Measurements from ENCODE around the gene SEC14L1. TPM values are rescaled to one million over a fixed set of nuclear protein-coding genes. Genes with fewer than 3 reads are reported as not detected.
"Not testable (repeated sequence)": the region's sequence is repeated elsewhere in the genome, so short reads cannot be mapped to it uniquely, and the experiment has no call there.

SEC14L1 gene
- total and polyA plus RNA-seq, 3 experiments from 2014 or later = 9.5 to 75.6 (median 73.3) TPM

DNA sequence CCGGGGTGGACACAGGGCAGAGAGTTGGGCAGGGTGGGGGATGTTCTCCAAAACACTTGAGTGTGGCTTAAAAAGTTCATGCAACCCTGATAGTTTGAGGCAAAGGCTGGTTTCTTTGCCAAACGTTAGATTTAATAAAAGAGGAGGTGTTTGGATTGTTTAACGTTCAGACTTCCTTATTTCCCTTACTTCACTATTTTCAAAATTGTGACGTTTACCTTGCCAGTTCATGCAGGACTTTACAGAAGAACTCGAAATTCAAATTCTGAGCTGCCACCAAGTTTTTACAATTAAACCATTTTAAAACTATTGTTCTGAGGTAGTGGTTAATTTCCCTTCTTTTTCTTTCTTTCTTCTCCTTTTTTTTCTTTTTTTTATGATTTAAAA, 5.5 kb downstream of the SEC14L1 start:
- no peaks in the 10 kb centered on the region for H3K27me3 Mint-ChIP-seq
- H3K9me3 Mint-ChIP-seq = no peaks in the 10 kb centered on the region
- H3K36me3 Mint-ChIP-seq = peaks cover 5 to 77% (median 23%) of the 10 kb centered on the region in 3 donors
- ChIA-PET POLR2A (no interaction called here), CTCF (interaction anchor here (0.7 kb wide), 1 partner anchor 13 kb away, joined by 3 read pairs; no protein-coding TSS in a partner anchor)
- peaks cover 34 to 81% (median 72%) of the 10 kb centered on the region in 3 donors for H3K4me1 Mint-ChIP-seq
- H3K4me3 ChIP-seq (ENCODE audit: low read length) = no peak overlapping the region
- H3K27me3 ChIP-seq (ENCODE audit: insufficient read depth, low read length, poor library complexity, severe bottlenecking) = no peaks in the 10 kb centered on the region
- H3K4me1 ChIP-seq (ENCODE audit: insufficient read depth, low read length) = peaks cover 30% of the 10 kb centered on the region
- H3K27ac Mint-ChIP-seq = peak overlapping the region in 2 of 8 donors; percentile 54 to 63
- H3K9me3 ChIP-seq (ENCODE audit: low read length) = no peaks in the 10 kb centered on the region
- peaks cover 38% of the 10 kb centered on the region for H3K36me3 ChIP-seq (ENCODE audit: insufficient read depth, low read length)
- DNase-seq = no peak
- no peak overlapping the region for H3K4me3 Mint-ChIP-seq
- H3K27ac ChIP-seq (ENCODE audit: low read depth, low read length) = no peak overlapping the region

DNA sequence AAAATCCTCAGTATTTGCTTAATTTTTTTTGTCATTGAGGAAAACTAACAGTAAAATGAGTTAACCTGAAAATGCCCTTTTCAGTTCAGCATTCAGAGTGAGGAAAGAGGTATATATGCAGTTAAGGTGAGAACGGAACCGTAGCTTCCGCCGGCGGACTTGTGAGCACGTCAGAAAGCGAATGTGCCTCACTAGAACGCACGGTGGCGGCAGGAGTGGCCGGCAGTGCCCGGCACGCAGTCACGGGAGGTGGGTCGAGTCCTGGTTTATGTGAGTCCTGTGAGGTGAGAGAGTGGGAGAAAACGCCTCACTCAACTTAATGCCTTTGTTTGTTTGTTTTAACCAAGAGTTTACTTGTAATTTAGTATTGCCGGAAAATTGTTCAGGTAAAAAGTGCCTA, 6.1 kb downstream of the SEC14L1 start:
- DNase-seq = no peak
- Histone ChIP-seq H3K9me3 (ENCODE audit: low read length) (no peaks in the 10 kb centered on the region), H3K4me1 (ENCODE audit: insufficient read depth, low read length) (peaks cover 25% of the 10 kb centered on the region), H3K27ac (ENCODE audit: low read depth, low read length) (no peak overlapping the region), H3K36me3 (ENCODE audit: insufficient read depth, low read length) (peaks cover 40% of the 10 kb centered on the region), H3K4me3 (ENCODE audit: low read length) (no peak overlapping the region), H3K27me3 (ENCODE audit: insufficient read depth, low read length, poor library complexity, severe bottlenecking) (no peaks in the 10 kb centered on the region)
- Mint-ChIP-seq H3K27me3 (no peaks in the 10 kb centered on the region), H3K36me3 (peaks cover 5 to 76% (median 23%) of the 10 kb centered on the region in 3 donors), H3K27ac (peak overlapping the region in 4 of 8 donors; percentile 1 to 72 (median 34)), H3K4me1 (peaks cover 30 to 78% (median 70%) of the 10 kb centered on the region in 3 donors), H3K4me3 (peak overlapping the region in 3 of 7 donors; percentile 17 to 57 (median 38)), H3K9me3 (no peaks in the 10 kb centered on the region)
- ChIA-PET CTCF (no interaction called here), POLR2A (no interaction called here)

DNA sequence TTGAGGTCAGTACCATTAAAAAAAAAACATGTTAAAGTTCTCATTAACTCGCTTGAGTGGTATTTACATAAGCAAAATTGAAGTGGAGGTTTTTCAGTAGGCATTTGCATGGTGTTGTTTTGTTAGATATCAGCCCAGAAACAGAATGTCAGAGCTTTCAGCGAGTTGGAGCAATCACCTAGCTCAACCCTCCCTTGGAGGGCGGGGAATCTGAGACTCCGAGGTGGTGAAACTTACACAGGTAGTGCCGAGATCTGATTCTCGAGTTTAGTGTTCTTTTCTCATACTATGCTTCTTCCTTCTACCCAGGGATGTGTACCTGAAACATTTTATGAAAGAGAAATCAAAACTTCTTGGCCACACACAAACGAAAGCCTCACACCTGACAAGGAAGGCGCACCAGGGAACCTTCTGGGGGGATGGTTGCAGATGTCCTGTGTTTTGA, 6.6 kb downstream of the SEC14L1 start:
- Histone ChIP-seq H3K27me3 (ENCODE audit: insufficient read depth, low read length, poor library complexity, severe bottlenecking) (no peaks in the 10 kb centered on the region), H3K9me3 (ENCODE audit: low read length) (no peaks in the 10 kb centered on the region), H3K4me1 (ENCODE audit: insufficient read depth, low read length) (peaks cover 21% of the 10 kb centered on the region), H3K36me3 (ENCODE audit: insufficient read depth, low read length) (peaks cover 40% of the 10 kb centered on the region), H3K4me3 (ENCODE audit: low read length) (no peak overlapping the region), H3K27ac (ENCODE audit: low read depth, low read length) (no peak overlapping the region)
- no peak for DNase-seq
- Mint-ChIP-seq H3K9me3 (no peaks in the 10 kb centered on the region), H3K4me3 (peak overlapping the region in 1 of 7 donors; percentile 38), H3K36me3 (peaks cover 5 to 76% (median 23%) of the 10 kb centered on the region in 3 donors), H3K4me1 (peaks cover 27 to 73% (median 66%) of the 10 kb centered on the region in 3 donors), H3K27me3 (no peaks in the 10 kb centered on the region), H3K27ac (peak overlapping the region in 6 of 8 donors; percentile 1 to 72 (median 41))
- CTCF ChIA-PET = no interaction called here
- POLR2A ChIA-PET = no interaction called here

DNA sequence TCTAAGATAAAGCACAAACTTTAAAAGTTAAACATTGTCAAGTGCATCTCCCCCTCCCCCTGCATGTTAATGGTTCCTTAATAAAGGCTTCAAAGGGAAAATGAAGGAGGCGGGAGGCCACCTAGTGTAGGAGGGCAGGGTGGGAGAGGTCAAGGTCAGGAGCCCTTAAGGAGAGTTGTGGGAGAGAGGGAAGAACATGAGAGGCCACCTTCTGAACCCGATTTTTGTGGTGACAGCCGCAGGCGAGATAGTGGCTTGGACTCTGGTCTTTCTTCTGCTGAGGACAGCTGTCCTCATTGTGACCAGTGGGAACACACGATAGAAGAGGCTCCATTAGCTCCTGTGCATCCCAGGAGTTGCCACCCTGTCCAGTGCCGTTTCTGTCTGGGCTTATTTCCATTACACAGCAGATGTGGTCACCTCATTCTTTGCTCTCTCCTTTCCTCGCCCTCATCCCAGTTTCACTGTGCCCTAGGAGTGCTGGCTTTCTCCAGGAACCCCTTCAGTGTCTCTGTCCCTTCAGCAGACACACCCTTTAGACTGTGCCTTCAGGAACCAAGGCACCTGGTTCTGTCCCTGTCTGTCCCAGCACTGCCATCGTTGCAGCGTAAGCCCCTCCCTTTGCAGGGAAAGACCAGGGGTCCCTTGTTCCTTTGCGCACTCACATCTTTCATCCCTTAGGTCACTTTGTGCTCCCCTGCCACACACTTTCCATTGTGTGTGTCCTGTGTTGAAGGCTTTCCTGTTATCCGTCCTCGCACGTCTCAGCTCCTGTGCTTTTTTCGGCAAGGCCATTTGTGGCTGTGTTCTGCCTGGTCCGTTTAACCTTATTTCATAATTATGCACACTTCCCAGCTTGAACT, 7.5 kb downstream of the SEC14L1 start:
- peaks cover 38% of the 10 kb centered on the region for H3K36me3 ChIP-seq (ENCODE audit: insufficient read depth, low read length)
- H3K27ac ChIP-seq (ENCODE audit: low read depth, low read length) = no peak overlapping the region
- no peaks in the 10 kb centered on the region for H3K27me3 ChIP-seq (ENCODE audit: insufficient read depth, low read length, poor library complexity, severe bottlenecking)
- Mint-ChIP-seq H3K36me3 (peaks cover 5 to 73% (median 27%) of the 10 kb centered on the region in 3 donors), H3K27ac (peak overlapping the region in 2 of 8 donors; percentile 32 to 47), H3K4me3 (peak overlapping the region in 1 of 7 donors; percentile 38), H3K4me1 (peaks cover 25 to 71% (median 62%) of the 10 kb centered on the region in 3 donors), H3K9me3 (no peaks in the 10 kb centered on the region), H3K27me3 (no peaks in the 10 kb centered on the region)
- H3K4me3 ChIP-seq (ENCODE audit: low read length) = no peak overlapping the region
- POLR2A ChIA-PET = no interaction called here
- CTCF ChIA-PET = no interaction called here
- peaks cover 14% of the 10 kb centered on the region for H3K4me1 ChIP-seq (ENCODE audit: insufficient read depth, low read length)
- no peaks in the 10 kb centered on the region for H3K9me3 ChIP-seq (ENCODE audit: low read length)
- no peak for DNase-seq

DNA sequence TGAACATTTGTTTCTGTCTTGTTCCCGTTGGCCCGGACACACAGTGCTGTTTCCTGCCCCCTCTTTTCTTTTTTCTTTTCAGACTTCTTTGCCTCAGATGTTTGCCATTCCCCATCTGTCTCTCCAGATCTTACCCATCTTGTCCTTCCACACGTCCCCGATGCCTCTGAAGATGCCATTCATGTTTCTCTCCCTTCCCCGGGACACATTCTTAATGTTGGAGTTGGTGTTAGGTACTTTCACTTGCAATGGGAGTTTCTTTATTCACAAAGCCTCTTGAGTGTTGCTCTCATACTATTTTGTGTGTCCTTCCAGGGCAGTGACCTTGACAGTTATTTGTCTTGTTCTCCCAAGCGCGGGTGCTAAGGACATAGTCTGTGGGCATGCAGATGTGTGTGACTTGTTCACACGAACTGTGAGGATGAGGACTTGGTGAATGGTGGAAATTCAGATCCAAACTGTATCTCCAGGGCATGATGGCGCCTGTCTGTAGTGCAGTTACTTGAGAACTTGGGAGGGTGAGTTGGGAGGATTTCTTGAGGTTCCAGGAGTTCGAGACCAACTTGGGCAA, 8.3 kb downstream of the SEC14L1 start:
- Mint-ChIP-seq H3K27ac (peak overlapping the region in 3 of 8 donors; percentile 4 to 18 (median 17)), H3K36me3 (peaks cover 5 to 68% (median 27%) of the 10 kb centered on the region in 3 donors), H3K9me3 (no peaks in the 10 kb centered on the region), H3K4me3 (peak overlapping the region in 1 of 7 donors; percentile 40), H3K4me1 (peaks cover 30 to 71% (median 62%) of the 10 kb centered on the region in 3 donors), H3K27me3 (no peaks in the 10 kb centered on the region)
- peaks cover 10% of the 10 kb centered on the region for H3K4me1 ChIP-seq (ENCODE audit: insufficient read depth, low read length)
- CTCF ChIA-PET = no interaction called here
- POLR2A ChIA-PET = no interaction called here
- H3K9me3 ChIP-seq (ENCODE audit: low read length) = no peaks in the 10 kb centered on the region
- H3K27me3 ChIP-seq (ENCODE audit: insufficient read depth, low read length, poor library complexity, severe bottlenecking) = no peaks in the 10 kb centered on the region
- no peak for DNase-seq
- H3K4me3 ChIP-seq (ENCODE audit: low read length) = no peak overlapping the region
- H3K27ac ChIP-seq (ENCODE audit: low read depth, low read length) = no peak overlapping the region
- H3K36me3 ChIP-seq (ENCODE audit: insufficient read depth, low read length) = peaks cover 37% of the 10 kb centered on the region

DNA sequence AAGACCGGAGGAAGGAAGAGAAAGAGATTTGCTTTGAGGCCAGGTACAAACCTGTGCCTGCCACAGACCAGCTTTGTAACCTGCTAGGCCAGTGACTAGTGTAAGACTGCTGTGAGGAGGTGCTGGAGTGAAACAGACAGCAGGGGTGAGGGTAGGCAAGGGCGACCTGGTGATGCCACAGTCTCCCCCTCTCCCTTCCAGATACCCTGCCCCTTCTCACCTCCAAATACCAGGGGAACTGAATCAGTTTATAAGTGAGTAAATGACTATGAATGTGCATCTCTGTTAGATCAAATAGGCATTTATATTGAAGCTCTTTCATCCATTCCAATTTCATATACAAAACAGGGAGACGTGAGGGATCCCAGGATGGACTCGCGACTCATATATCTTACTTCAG, 9.4 kb downstream of the SEC14L1 start:
- H3K4me3 ChIP-seq (ENCODE audit: low read length) = no peak overlapping the region
- Mint-ChIP-seq H3K4me3 (no peak overlapping the region), H3K9me3 (no peaks in the 10 kb centered on the region), H3K36me3 (peaks cover 5 to 62% (median 27%) of the 10 kb centered on the region in 3 donors), H3K4me1 (peaks cover 35 to 72% (median 67%) of the 10 kb centered on the region in 3 donors), H3K27me3 (no peaks in the 10 kb centered on the region), H3K27ac (peak overlapping the region in 2 of 8 donors; percentile 1 to 73)
- no peak for DNase-seq
- peaks cover 37% of the 10 kb centered on the region for H3K36me3 ChIP-seq (ENCODE audit: insufficient read depth, low read length)
- ChIA-PET CTCF (no interaction called here), POLR2A (no interaction called here)
- H3K4me1 ChIP-seq (ENCODE audit: insufficient read depth, low read length) = peaks cover 9% of the 10 kb centered on the region
- H3K27me3 ChIP-seq (ENCODE audit: insufficient read depth, low read length, poor library complexity, severe bottlenecking) = no peaks in the 10 kb centered on the region
- H3K27ac ChIP-seq (ENCODE audit: low read depth, low read length) = no peak overlapping the region
- no peaks in the 10 kb centered on the region for H3K9me3 ChIP-seq (ENCODE audit: low read length)

DNA sequence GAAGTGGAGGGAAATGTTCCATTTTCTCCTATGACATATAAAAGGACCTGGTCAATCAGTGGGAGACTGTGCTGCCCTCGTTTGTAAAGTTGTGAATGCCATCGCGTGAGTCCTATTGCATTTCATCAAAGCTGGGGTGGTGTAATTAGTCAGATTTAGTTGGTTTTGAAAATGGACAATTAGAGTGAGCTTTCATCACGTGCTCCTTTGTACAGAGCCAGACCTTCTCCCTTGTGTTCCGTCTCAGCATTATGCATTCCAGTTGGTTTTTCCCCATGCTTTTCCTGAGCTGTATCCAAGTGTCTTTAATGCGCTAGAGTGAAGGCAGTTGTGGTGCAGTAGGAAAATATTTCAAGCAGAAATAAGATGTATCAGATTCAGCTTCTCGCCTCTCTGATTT, 10.4 kb downstream of the SEC14L1 start:
- no peaks in the 10 kb centered on the region for H3K9me3 Mint-ChIP-seq
- H3K27me3 ChIP-seq (ENCODE audit: insufficient read depth, low read length, poor library complexity, severe bottlenecking) = no peaks in the 10 kb centered on the region
- H3K36me3 Mint-ChIP-seq = peaks cover 5 to 52% (median 24%) of the 10 kb centered on the region in 3 donors
- no peaks in the 10 kb centered on the region for H3K9me3 ChIP-seq (ENCODE audit: low read length)
- no peak overlapping the region for H3K27ac ChIP-seq (ENCODE audit: low read depth, low read length)
- ChIA-PET CTCF (no interaction called here), POLR2A (no interaction called here)
- peaks cover 37% of the 10 kb centered on the region for H3K36me3 ChIP-seq (ENCODE audit: insufficient read depth, low read length)
- H3K4me3 ChIP-seq (ENCODE audit: low read length) = no peak overlapping the region
- no peak overlapping the region for H3K4me3 Mint-ChIP-seq
- H3K4me1 Mint-ChIP-seq = peaks cover 35 to 67% (median 66%) of the 10 kb centered on the region in 3 donors
- DNase-seq = no peak
- H3K27ac Mint-ChIP-seq = no peak overlapping the region
- no peaks in the 10 kb centered on the region for H3K4me1 ChIP-seq (ENCODE audit: insufficient read depth, low read length)
- no peaks in the 10 kb centered on the region for H3K27me3 Mint-ChIP-seq

DNA sequence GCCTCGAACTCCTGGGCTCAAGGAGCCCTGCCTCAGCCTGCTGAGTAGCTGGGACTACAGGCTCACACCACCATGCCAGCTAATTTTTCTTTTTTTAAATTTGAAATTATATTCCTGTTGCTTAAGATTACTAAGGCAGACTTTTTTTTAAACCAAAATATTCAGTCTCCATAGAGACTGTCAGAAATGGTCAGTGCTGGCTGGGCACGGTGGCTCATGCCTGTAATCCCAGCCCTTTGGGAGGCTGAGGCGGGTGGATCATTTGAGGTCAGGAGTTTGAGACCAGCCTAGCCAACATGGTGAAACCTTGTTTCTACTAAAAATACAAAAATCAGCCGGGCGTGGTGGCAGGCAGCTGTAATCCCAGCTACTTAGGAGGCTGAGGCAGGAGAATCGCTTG, 11.3 kb downstream of the SEC14L1 start:
- H3K4me3 ChIP-seq (ENCODE audit: low read length); DNase-seq; H3K9me3 Mint-ChIP-seq; H3K27ac Mint-ChIP-seq; H3K27me3 ChIP-seq (ENCODE audit: insufficient read depth, low read length, poor library complexity, severe bottlenecking); H3K4me3 Mint-ChIP-seq; POLR2A ChIA-PET; H3K27ac ChIP-seq (ENCODE audit: low read depth, low read length); H3K4me1 ChIP-seq (ENCODE audit: insufficient read depth, low read length); H3K27me3 Mint-ChIP-seq; H3K9me3 ChIP-seq (ENCODE audit: low read length): not testable (repeated sequence)
- H3K36me3 ChIP-seq (ENCODE audit: insufficient read depth, low read length) = peaks cover 33% of the 10 kb centered on the region
- Mint-ChIP-seq H3K36me3 (peaks cover 5 to 47% (median 28%) of the 10 kb centered on the region in 3 donors), H3K4me1 (peaks cover 38 to 67% (median 62%) of the 10 kb centered on the region in 3 donors)
- CTCF ChIA-PET = interaction anchor here (0.7 kb wide), 1 partner anchor 15 kb away, joined by 3 read pairs; no protein-coding TSS in a partner anchor

Measured in CD8-positive, alpha-beta memory T cell (primary cell).